ENCODE measurements around the gene NUDT16L1. TPM values are rescaled to one million over a fixed set of nuclear protein-coding genes. Genes with fewer than 3 reads are reported as not detected.

The NUDT16L1 gene
- total RNA-seq, 1 experiment from 2014 or later: 63.5 TPM

- no peaks in the 10 kb centered on the region for H3K9me3 ChIP-seq (replicated peaks)
- no peak for DNase-seq (ENCODE audit: low read depth in 1 of 2, low spot score in 2 of 2)
- peaks cover 59% of the 10 kb centered on the region for H3K36me3 ChIP-seq
- no peak overlapping the region for H3K4me3 ChIP-seq
- H3K4me1 ChIP-seq (replicated peaks): no peaks in the 10 kb centered on the region
- no peaks in the 10 kb centered on the region for H3K27me3 ChIP-seq (replicated peaks)
- no peak overlapping the region for H3K27ac ChIP-seq
Observed at GRCh38 chr16:4656695-4657686, 36.4 kb upstream of the NUDT16L1 start.

GRCh38 chr16:4659363-4660353, 33.7 kb upstream of the NUDT16L1 start:
- Histone ChIP-seq H3K27ac (no peak overlapping the region), H3K27me3 (replicated peaks) (no peaks in the 10 kb centered on the region), H3K4me3 (no peak overlapping the region), H3K36me3 (peaks cover 55% of the 10 kb centered on the region), H3K9me3 (replicated peaks) (no peaks in the 10 kb centered on the region), H3K4me1 (replicated peaks) (no peaks in the 10 kb centered on the region)
- DNase-seq (ENCODE audit: low read depth in 1 of 2, low spot score in 2 of 2): no peak

- no peaks in the 10 kb centered on the region for H3K4me1 ChIP-seq (replicated peaks)
- no peak overlapping the region for H3K27ac ChIP-seq
- H3K27me3 ChIP-seq (replicated peaks): no peaks in the 10 kb centered on the region
- peaks cover 52% of the 10 kb centered on the region for H3K36me3 ChIP-seq
- no peak overlapping the region for H3K4me3 ChIP-seq
- no peak for DNase-seq (ENCODE audit: low read depth in 1 of 2, low spot score in 2 of 2)
- no peaks in the 10 kb centered on the region for H3K9me3 ChIP-seq (replicated peaks)
Observed at GRCh38 chr16:4660454-4661007, 32.8 kb upstream of the NUDT16L1 start.

DNA sequence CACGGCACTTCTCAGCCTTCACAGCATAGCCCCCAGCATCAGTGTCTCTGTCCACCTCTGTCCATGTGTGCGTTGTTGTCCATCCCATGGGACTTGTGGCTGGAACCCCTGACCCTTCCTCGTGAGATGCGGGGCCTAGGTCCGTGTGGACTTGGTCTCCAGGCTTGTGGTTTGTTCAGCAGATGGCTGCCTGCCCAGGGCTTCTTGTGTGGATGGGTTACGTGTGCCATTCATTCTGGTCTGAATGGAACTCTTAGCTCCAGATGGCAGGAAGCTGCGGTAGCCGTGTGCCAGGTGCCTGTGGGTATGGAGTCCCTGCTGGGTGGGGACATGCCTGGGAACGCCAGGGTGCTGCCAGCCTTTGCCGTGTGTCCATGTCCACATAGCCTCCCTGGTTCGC, 31.7 kb upstream of the NUDT16L1 start:
- no peaks in the 10 kb centered on the region for H3K27me3 ChIP-seq (replicated peaks)
- H3K36me3 ChIP-seq: peaks cover 52% of the 10 kb centered on the region
- H3K4me1 ChIP-seq (replicated peaks): no peaks in the 10 kb centered on the region
- no peaks in the 10 kb centered on the region for H3K9me3 ChIP-seq (replicated peaks)
- DNase-seq (ENCODE audit: low read depth in 1 of 2, low spot score in 2 of 2): no peak
- no peak overlapping the region for H3K27ac ChIP-seq
- no peak overlapping the region for H3K4me3 ChIP-seq

DNA sequence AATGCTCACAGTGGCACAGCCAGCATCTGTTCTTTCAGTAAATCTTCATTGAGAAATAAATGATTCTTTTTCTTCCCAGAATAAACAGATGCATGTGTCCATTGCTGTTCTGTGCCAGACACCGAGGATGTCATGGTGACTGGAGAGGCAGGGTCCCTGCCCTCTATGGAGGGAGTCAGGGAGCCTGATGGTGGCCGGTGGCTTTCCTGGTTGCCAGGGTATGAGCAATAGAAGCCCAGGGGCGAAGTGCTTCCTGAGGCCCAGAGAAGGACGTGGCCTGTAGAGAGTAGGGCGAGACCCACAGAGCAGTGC, 29.9 kb upstream of the NUDT16L1 start:
- no peak for DNase-seq (ENCODE audit: low read depth in 1 of 2, low spot score in 2 of 2)
- H3K4me3 ChIP-seq: no peak overlapping the region
- no peaks in the 10 kb centered on the region for H3K27me3 ChIP-seq (replicated peaks)
- H3K27ac ChIP-seq: no peak overlapping the region
- H3K9me3 ChIP-seq (replicated peaks): no peaks in the 10 kb centered on the region
- H3K4me1 ChIP-seq (replicated peaks): no peaks in the 10 kb centered on the region
- H3K36me3 ChIP-seq: peaks cover 58% of the 10 kb centered on the region

DNA sequence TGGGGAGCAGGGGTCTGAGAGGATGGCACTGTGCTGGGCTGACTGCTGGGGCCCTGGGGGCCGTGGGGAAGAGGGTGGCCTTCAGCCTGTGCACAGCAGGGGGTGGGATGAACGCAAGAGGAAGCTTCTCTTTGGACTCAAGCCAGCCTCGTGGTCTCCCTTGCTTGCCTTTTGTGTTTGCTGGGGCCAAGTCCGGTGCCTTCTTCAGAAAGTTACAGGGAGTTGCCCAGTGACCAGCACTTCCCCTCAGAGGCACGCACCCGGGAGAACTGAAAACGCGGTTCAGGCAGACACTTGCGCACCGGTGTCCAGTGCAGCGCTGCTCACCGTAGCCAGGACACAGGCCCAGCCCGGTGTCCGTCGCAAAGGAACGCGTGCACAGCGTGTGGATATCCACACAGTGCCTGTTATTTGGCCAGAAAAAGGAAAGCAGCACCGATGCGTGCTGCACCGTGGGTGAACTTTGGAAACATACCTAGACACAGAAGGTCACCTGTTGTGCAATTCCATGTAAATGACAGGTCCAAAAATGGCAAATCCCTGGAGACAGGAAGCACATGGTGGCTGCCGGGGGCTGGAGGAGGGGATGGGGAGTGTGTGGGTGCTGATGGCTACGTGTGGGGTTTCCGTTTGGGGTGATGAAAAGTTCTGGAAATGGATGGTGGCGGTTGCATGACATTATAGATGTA, 29.4 kb upstream of the NUDT16L1 start:
- no peak overlapping the region for H3K27ac ChIP-seq
- H3K9me3 ChIP-seq (replicated peaks): no peaks in the 10 kb centered on the region
- no peak for DNase-seq (ENCODE audit: low read depth in 1 of 2, low spot score in 2 of 2)
- no peak overlapping the region for H3K4me3 ChIP-seq
- no peaks in the 10 kb centered on the region for H3K27me3 ChIP-seq (replicated peaks)
- H3K36me3 ChIP-seq: peaks cover 61% of the 10 kb centered on the region
- H3K4me1 ChIP-seq (replicated peaks): no peaks in the 10 kb centered on the region

DNA sequence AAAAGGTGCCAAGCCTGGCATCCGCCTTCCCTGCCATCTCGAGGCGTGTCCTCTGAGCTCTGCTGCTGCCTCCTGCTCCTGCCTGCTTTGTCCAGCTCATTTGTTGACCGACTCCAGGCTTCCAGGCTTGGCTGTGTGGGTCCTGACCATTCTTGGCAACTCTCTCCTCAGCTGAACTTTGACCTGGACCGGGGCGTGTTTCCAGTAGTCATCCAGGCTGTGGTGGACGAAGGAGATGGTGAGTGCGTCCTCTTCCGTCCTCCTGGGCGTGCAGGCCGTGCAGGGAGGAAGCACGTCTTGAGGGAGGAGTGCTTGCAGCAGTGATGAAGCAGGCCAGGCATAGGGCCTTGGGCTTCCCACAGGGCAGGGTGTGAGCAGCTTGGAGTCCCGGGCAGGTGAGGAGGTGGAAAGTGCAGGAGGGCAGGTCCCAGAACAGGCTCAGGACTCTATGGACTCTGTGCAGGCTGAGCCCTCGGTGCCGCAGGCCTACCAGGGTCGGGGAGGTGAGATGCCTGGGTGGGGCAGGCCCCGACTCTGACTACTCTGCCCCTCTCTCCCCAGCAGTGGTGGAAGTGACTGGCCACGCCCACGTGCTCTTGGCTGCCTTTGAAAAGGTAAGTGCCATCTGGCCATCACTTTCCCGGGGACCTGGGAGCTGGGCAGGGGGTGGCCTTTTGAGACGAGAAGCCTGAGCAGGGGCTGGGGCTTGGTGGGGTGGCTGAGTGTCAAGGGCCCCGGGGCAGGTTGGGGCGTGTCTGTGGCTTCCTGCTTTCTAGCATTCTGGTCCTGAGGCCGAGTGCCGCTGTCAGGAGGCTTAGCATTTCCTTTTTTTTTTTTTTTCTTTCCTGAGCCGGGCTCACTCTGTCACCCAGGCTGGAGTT, 28.6 kb upstream of the NUDT16L1 start:
- peaks cover 59% of the 10 kb centered on the region for H3K36me3 ChIP-seq
- no peak overlapping the region for H3K4me3 ChIP-seq
- no peaks in the 10 kb centered on the region for H3K27me3 ChIP-seq (replicated peaks)
- H3K4me1 ChIP-seq (replicated peaks): no peaks in the 10 kb centered on the region
- no peak overlapping the region for H3K27ac ChIP-seq
- H3K9me3 ChIP-seq (replicated peaks): no peaks in the 10 kb centered on the region
- no peak for DNase-seq (ENCODE audit: low read depth in 1 of 2, low spot score in 2 of 2)

DNA sequence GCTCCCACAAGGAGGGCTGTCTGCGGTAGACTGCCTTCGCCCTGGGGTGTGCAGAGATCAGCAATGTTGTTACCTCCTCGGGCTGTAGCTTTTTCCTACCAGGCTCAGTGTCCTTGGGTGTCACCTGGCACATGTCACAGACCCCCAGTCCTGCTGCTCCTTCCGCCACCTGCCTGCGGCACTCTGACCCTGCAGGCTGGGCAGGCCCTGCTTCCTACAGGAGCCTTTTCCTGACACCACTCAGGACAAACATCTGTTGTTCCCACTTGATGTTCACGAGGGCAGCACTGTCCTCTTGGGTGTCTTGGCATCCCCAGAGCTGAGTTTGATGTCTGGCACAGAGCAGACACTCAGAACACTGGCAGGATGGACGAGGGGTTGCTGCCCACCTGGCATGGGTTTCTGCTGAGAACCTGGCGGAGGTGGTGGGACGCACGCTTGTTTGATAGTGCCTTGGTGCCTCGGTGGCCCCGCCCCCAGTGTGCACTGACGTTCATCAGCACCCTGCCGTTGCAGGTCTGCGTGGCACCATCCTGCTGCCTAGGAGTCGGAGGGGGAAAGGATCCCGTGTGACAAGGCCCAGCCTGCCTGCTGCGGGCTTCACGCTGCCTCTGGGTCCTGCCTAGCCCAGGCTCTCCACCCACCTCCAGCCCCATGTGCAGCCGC, 26.7 kb upstream of the NUDT16L1 start:
- H3K4me3 ChIP-seq: no peak overlapping the region
- no peaks in the 10 kb centered on the region for H3K9me3 ChIP-seq (replicated peaks)
- no peak for DNase-seq (ENCODE audit: low read depth in 1 of 2, low spot score in 2 of 2)
- H3K36me3 ChIP-seq: peaks cover 56% of the 10 kb centered on the region
- H3K4me1 ChIP-seq (replicated peaks): no peaks in the 10 kb centered on the region
- no peaks in the 10 kb centered on the region for H3K27me3 ChIP-seq (replicated peaks)
- no peak overlapping the region for H3K27ac ChIP-seq

- Histone ChIP-seq H3K4me3 (no peak overlapping the region), H3K4me1 (replicated peaks) (no peaks in the 10 kb centered on the region), H3K36me3 (peaks cover 56% of the 10 kb centered on the region), H3K27me3 (replicated peaks) (no peaks in the 10 kb centered on the region), H3K27ac (no peak overlapping the region), H3K9me3 (replicated peaks) (no peaks in the 10 kb centered on the region)
- no peak for DNase-seq (ENCODE audit: low read depth in 1 of 2, low spot score in 2 of 2)
Observed at GRCh38 chr16:4667203-4667963, 26.0 kb upstream of the NUDT16L1 start.

GRCh38 chr16:4668313-4668960, 24.9 kb upstream of the NUDT16L1 start:
- Histone ChIP-seq H3K36me3 (peaks cover 53% of the 10 kb centered on the region), H3K4me1 (replicated peaks) (no peaks in the 10 kb centered on the region)
- no peak for DNase-seq (ENCODE audit: low read depth in 1 of 2, low spot score in 2 of 2)

GRCh38 chr16:4673387-4674046, 19.8 kb upstream of the NUDT16L1 start:
- Histone ChIP-seq H3K36me3 (peaks cover 31% of the 10 kb centered on the region), H3K27me3 (replicated peaks) (no peaks in the 10 kb centered on the region), H3K4me3 (no peak overlapping the region), H3K4me1 (replicated peaks) (no peaks in the 10 kb centered on the region), H3K9me3 (replicated peaks) (no peaks in the 10 kb centered on the region), H3K27ac (no peak overlapping the region)
- DNase-seq (ENCODE audit: low read depth in 1 of 2, low spot score in 2 of 2): no peak

More at GRCh38 chr16:4668313-4668960, 24.9 kb upstream of the NUDT16L1 start:
- Histone ChIP-seq H3K27me3 (replicated peaks) (no peaks in the 10 kb centered on the region), H3K4me3 (no peak overlapping the region), H3K9me3 (replicated peaks) (no peaks in the 10 kb centered on the region), H3K27ac (no peak overlapping the region)

Data from SJSA1 (cell line).